GM13977 (cell line): ENCODE measurements around the gene PGF.

Experiments used
- DNase-seq: peaks from one replicate; pipeline ENCODE4 v3.0.0; 2012; ENCODE audit warnings: low spot score
- CTCF ChIP-seq: IDR thresholded peaks from 2 replicates; pipeline ENCODE4 v1.5.1; 2012; ENCODE audit warnings: mild to moderate bottlenecking, control low read depth; ENCODE audit not compliant: insufficient read depth; ENCODE audit errors: extremely low read depth, missing control alignments
- in situ Hi-C: fragments of 300-500 bp; cut with MboI; formaldehyde crosslinking; loops from one replicate; pipeline ENCODE4 v1.12.0; 2022; ENCODE audit warnings: low sequenced_read_pairs, low pct_unique_long_range_greater_than_20kb, mixed read lengths, inconsistent platforms; ENCODE audit not compliant: unreplicated experiment

Gene PGF

GRCh38 chr14:74910556-74910955, 44.8 kb downstream of the PGF start:
- no peak for TF ChIP-seq CTCF
- no peak for DNase-seq
- in situ Hi-C loops: no loop called here

- TF ChIP-seq CTCF: no peak
- no peak for DNase-seq
- in situ Hi-C loops: loop anchor here (10.0 kb wide), 1 partner anchor 55 kb away; no protein-coding TSS in a partner anchor
Measured at GRCh38 chr14:74909911-74910310, 45.5 kb downstream of the PGF start.

GRCh38 chr14:74909501-74909900, 45.9 kb downstream of the PGF start:
- no peak for DNase-seq
- in situ Hi-C loops: loop anchor here (10.0 kb wide), 1 partner anchor 55 kb away; no protein-coding TSS in a partner anchor
- no peak for TF ChIP-seq CTCF

- TF ChIP-seq CTCF: no peak
- no peak for DNase-seq
- in situ Hi-C loops: loop anchor here (10.0 kb wide), 1 partner anchor 54 kb away; no protein-coding TSS in a partner anchor
Measured at GRCh38 chr14:74908861-74909341, 46.5 kb downstream of the PGF start.

GRCh38 chr14:74907744-74908143, 47.7 kb downstream of the PGF start:
- in situ Hi-C loops: loop anchor here (10.0 kb wide), 1 partner anchor 53 kb away; no protein-coding TSS in a partner anchor

GRCh38 chr14:74906925-74907521, 48.4 kb downstream of the PGF start:
- DNase-seq: no peak
- peak; percentile 41 for TF ChIP-seq CTCF
- in situ Hi-C loops: loop anchor here (10.0 kb wide), 1 partner anchor 52 kb away; no protein-coding TSS in a partner anchor

More at GRCh38 chr14:74907744-74908143, 47.7 kb downstream of the PGF start:
- DNase-seq: no peak
- no peak for TF ChIP-seq CTCF
